Astrocyte of the spinal cord (primary cell): ENCODE results near the gene SP9.

ENCODE experiments used
- DNase-seq: peaks from one replicate; pipeline ENCODE4 v3.0.0; 2011; ENCODE audit warnings: low read depth, low spot score
- H3K4me3 ChIP-seq: 2 replicates; pipeline ENCODE4 v1.5.1; 2011; ENCODE audit warnings: low read depth, mild to moderate bottlenecking, low read length, moderate library complexity
- CTCF ChIP-seq: IDR thresholded peaks from 2 replicates; pipeline ENCODE4 v1.5.1; 2012; ENCODE audit warnings: low read depth, mild to moderate bottlenecking, low read length, inconsistent platforms
- in situ Hi-C: cut with HindIII; loops from 2 replicates; pipeline ENCODE4 v1.10.0; 2017; ENCODE audit warnings: low sequenced_read_pairs

SP9 gene

DNA sequence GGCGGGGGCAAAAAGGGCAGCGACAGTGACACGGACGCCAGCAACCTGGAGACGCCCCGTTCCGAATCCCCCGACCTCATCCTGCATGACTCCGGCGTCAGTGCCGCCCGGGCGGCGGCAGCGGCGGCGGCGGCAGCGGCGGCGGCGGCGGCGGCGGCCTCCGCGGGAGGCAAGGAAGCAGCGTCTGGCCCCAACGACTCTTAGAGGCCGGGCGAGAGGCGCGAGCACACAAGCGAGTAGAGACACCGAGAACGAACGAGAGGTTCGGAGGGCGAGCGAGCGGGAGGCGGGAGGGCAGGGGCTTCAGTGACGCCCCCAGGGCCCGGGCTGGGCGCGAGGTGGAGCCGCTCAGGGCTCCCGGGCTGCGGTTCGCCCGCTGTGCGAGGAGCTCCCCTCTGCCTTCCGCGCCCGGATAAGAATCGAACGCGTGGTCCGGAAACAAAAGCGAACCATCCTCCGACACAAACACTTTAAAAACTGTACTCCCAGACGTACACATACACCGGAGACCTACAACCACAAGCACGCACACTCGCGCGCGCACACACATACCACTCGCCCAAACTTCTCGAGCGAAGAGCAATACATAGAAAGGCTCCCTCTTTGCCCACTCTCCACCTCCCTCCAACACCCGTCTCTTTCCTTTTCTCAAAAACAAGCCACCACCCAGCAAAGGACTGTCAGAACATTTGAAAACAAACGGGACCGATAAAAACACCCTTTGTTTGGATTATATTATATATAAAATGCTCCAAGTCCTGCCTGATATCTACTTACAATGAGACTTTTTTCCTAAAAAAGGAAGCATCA, 2.8 kb downstream of the SP9 start:
- no peak for DNase-seq
- in situ Hi-C loops = loop anchor here (25.0 kb wide), 1 partner anchor 925 kb away; no protein-coding TSS in a partner anchor
- peak overlapping the region; percentile 20 for H3K4me3 ChIP-seq

GRCh38 chr2:174338147-174338605, 3.4 kb downstream of the SP9 start:
- DNase-seq = no peak
- TF ChIP-seq CTCF = no peak
- in situ Hi-C loops = loop anchor here (25.0 kb wide), 1 partner anchor 926 kb away; no protein-coding TSS in a partner anchor
- H3K4me3 ChIP-seq = no peak overlapping the region

More for the DNA sequence above, 2.8 kb downstream of the SP9 start:
- no peak for TF ChIP-seq CTCF

GRCh38 chr2:174338671-174339560, 4.2 kb downstream of the SP9 start:
- no peak for DNase-seq

DNA sequence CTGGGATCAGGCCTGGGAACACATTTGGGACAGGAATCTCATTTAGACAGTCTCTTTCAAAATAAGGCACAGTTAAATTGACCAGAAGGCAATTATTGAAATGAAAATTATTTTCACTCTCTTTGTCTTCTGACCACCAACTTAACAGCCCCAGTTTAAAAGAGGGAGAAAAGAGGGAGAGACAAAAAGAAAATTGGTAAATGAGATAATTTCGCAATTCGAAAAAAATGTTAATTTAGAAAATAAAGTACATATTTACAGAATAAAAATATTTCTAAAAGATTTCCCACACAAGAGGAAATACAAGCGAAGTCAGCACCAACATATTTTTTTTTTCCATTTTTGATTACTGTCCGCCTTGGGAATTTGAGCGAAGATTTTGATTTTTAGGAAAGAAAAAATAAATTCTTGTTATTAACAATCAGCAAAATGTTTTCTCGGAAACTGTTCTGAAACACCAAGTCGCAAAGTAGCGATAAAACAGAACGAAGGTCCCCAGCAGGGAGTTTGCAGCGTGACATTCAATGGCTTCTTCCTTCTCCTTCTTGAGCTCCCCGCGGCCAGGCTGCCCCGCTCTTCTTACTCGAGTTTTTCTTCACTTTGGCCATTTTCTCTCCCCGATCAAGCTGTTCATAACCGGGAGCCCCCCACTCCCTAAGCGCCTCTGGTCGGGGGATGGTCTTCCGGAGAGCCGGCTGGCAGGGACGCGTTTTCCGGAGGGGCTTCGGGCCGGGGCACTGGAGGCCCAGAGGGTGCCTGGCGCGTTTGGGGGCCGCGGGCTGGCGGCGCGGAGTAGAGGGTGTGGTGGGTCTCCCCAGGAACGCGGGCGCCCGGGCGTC, 5.0 kb downstream of the SP9 start:
- no peak for TF ChIP-seq CTCF
- H3K4me3 ChIP-seq = no peak overlapping the region
- DNase-seq = no peak
- in situ Hi-C loops = loop anchor here (25.0 kb wide), 1 partner anchor 927 kb away; no protein-coding TSS in a partner anchor

More at GRCh38 chr2:174338671-174339560, 4.2 kb downstream of the SP9 start:
- in situ Hi-C loops = loop anchor here (25.0 kb wide), 1 partner anchor 927 kb away; no protein-coding TSS in a partner anchor
- no peak for TF ChIP-seq CTCF
- H3K4me3 ChIP-seq = no peak overlapping the region

DNA sequence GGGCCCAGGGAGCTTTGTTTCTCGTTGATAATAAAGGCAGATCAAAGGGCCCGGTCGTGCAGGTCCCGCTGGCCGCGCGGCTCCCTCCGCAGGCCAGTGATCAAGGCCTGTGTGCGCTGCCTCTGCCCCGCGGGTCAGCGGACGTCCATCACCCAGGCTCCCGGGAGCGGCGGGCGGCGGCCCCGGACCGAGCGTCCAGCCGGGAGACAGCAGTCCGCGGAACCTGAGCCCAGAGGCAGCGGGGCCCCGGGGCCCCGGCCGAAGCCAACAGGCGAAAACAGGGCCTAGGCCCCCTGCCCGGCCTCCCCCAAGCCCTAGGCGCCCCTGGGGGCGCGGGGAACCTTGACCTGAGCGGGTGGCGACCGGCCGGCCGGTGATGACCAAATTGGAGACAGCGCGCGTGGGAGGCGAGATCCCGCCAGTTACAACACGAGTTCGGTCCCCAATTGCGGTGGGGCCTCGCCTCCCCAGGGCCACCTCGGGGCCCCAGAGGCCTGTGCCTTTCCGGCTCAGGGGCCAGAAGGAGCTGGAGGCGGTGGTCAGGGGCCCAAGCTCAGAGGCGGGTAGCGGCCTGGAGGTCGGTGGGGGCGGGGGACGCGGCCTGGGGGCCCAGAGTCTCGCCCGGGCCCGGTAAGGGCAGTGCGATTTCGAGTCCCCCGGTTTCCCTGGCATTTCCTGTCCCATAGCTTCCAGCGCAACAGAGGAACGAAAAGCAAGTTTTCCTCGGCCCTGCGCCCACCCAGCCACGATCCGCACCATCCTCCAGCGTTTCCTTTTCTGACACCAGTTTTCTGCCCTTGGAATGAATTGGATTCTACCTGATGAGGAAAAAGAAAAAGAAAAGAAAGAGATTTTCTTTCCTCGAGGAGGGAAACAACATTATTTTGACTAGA, 5.9 kb downstream of the SP9 start:
- in situ Hi-C loops = loop anchor here (25.0 kb wide), 1 partner anchor 928 kb away; no protein-coding TSS in a partner anchor
- TF ChIP-seq CTCF = no peak
- DNase-seq = no peak
- no peak overlapping the region for H3K4me3 ChIP-seq
